ENCODE results near the gene CENPC.
"Not testable (repeated sequence)": the region's sequence is repeated elsewhere in the genome, so short reads cannot be mapped to it uniquely, and the experiment has no call there.

CENPC gene

GRCh38 chr4:67549123-67549522 is 3.8 kb upstream of the CENPC start:
- no peak for DNase-seq

- no peak for DNase-seq
These were observed 1.7 kb upstream of the CENPC start for GRCh38 chr4:67546971-67547370.

GRCh38 chr4:67546004-67546356 is 677 bp upstream of the CENPC start:
- DNase-seq: no peak

GRCh38 chr4:67542076-67542475 is 3.2 kb downstream of the CENPC start:
- DNase-seq: no peak

GRCh38 chr4:67539830-67540229 is 5.5 kb downstream of the CENPC start:
- DNase-seq: no peak

GRCh38 chr4:67535280-67535840 is 9.9 kb downstream of the CENPC start:
- no peak for DNase-seq

- no peak for DNase-seq
These were observed 12.2 kb downstream of the CENPC start for GRCh38 chr4:67533112-67533511.

- not testable (repeated sequence) for DNase-seq
These were observed 12.9 kb downstream of the CENPC start for GRCh38 chr4:67532397-67532796.

- no peak for DNase-seq
These were observed 13.8 kb downstream of the CENPC start for GRCh38 chr4:67531379-67531962.

- not testable (repeated sequence) for DNase-seq
These were observed 21.2 kb downstream of the CENPC start for GRCh38 chr4:67524140-67524539.

GRCh38 chr4:67522851-67523671 is 22.2 kb downstream of the CENPC start:
- no peak for DNase-seq

GRCh38 chr4:67522230-67522629 is 23.1 kb downstream of the CENPC start:
- no peak for DNase-seq

- DNase-seq: no peak
These were observed 23.8 kb downstream of the CENPC start for GRCh38 chr4:67521506-67521905.

GRCh38 chr4:67520141-67520540 is 25.2 kb downstream of the CENPC start:
- no peak for DNase-seq

GRCh38 chr4:67512501-67512900 is 32.8 kb downstream of the CENPC start:
- no peak for DNase-seq

- no peak for DNase-seq
These were observed 44.9 kb downstream of the CENPC start for GRCh38 chr4:67500373-67500772.

GRCh38 chr4:67499799-67500198 is 45.5 kb downstream of the CENPC start:
- no peak for DNase-seq

GRCh38 chr4:67483868-67484602 is 61.3 kb downstream of the CENPC start:
- DNase-seq: no peak

- no peak for DNase-seq
These were observed 64.5 kb downstream of the CENPC start for GRCh38 chr4:67480810-67481209.

- DNase-seq: no peak
These were observed 70.1 kb downstream of the CENPC start for GRCh38 chr4:67475155-67475554.

- DNase-seq: no peak
These were observed 74.4 kb downstream of the CENPC start for GRCh38 chr4:67470871-67471270.

- no peak for DNase-seq
These were observed 76.5 kb downstream of the CENPC start for GRCh38 chr4:67468830-67469229.

GRCh38 chr4:67466751-67467150 is 78.6 kb downstream of the CENPC start:
- no peak for DNase-seq

- DNase-seq: no peak
These were observed 79.6 kb downstream of the CENPC start for GRCh38 chr4:67465763-67466052.

Data from activated T-cell treated with anti-CD3 and anti-CD28 coated beads, Interleukin-2, amount 50 U/mL, for 1 hour (primary cell).